ENCODE measurements around the gene COG2. TPM values are rescaled to one million over a fixed set of nuclear protein-coding genes. Genes with fewer than 3 reads are reported as not detected.
"Not testable (repeated sequence)": the region's sequence is repeated elsewhere in the genome, so short reads cannot be mapped to it uniquely, and the experiment has no call there.

The COG2 gene
- total RNA-seq, 1 donor from 2014 or later, result 8.4 TPM

DNA sequence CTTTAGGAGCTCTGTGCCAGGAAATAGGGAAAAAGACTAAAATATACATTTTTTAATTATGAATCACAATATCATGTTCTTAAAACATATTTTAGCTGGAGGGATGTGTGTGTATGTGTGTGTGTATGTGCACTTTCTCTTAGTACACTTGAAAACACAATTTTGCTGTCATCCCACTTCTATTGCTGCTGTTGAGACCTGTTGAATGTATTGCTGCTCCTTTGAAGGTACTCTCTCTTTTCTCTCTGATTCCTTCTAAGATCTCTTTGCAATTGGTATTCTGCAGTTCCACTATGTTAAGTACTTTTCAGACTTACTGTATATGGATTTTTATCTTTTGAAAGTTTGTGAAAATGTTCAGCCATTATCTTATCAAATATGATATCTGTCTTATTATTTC, 43.5 kb upstream of the COG2 start:
- DNase-seq (ENCODE audit: low spot score in 2 of 2), result no peak
- H3K4me1 ChIP-seq, result no peaks in the 10 kb centered on the region
- no peaks in the 10 kb centered on the region for H3K27me3 ChIP-seq
- TF ChIP-seq, protein P1, sequence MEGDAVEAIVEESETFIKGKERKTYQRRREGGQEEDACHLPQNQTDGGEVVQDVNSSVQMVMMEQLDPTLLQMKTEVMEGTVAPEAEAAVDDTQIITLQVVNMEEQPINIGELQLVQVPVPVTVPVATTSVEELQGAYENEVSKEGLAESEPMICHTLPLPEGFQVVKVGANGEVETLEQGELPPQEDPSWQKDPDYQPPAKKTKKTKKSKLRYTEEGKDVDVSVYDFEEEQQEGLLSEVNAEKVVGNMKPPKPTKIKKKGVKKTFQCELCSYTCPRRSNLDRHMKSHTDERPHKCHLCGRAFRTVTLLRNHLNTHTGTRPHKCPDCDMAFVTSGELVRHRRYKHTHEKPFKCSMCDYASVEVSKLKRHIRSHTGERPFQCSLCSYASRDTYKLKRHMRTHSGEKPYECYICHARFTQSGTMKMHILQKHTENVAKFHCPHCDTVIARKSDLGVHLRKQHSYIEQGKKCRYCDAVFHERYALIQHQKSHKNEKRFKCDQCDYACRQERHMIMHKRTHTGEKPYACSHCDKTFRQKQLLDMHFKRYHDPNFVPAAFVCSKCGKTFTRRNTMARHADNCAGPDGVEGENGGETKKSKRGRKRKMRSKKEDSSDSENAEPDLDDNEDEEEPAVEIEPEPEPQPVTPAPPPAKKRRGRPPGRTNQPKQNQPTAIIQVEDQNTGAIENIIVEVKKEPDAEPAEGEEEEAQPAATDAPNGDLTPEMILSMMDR (IDR thresholded peaks at IDR 0.05), result no peak
- H3K4me3 ChIP-seq, result no peak overlapping the region
- H3K9me3 ChIP-seq, result no peaks in the 10 kb centered on the region
- intact Hi-C loops (cut with DNase I), result no loop called here
- no peak overlapping the region for H3K27ac ChIP-seq
- H3K36me3 ChIP-seq, result no peaks in the 10 kb centered on the region

DNA sequence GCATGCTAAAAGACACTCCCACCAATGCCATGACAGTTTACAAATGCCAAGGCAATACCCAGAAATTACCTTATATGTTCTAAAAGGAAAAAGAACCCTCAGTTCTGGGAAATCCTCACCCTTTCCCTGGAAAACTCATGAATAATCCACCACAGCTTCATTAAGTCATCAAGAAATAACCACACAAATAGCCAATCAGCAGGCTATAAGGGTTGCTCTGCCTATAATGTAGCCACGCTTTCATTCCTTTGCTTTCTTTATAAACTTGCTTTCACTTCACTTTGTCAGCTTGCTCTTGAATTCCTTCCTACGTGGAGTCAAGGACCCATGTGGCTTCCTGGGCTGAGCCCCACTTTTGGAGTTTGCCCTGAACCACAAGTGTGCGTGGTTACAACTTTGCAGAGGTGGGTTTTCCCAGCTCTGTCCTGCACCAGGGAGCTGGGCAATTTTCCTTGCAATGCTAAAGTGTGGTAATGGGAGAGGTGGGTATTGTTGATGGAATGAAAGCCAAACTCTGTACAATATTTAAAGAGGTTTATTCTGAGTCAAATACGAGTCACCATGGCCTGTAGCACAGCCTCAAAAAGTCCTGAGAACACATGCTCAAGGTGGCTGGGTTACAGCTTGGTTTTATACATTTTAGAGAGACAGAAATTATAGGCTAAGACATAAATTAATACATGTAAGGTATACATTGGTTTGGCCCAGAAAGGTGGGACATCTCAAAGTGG, 42.2 kb upstream of the COG2 start:
- no peaks in the 10 kb centered on the region for H3K36me3 ChIP-seq
- H3K4me1 ChIP-seq, result no peaks in the 10 kb centered on the region
- intact Hi-C loops (cut with DNase I), result no loop called here
- TF ChIP-seq, protein P1 (IDR thresholded peaks at IDR 0.05), result no peak
- H3K27ac ChIP-seq, result no peak overlapping the region
- H3K9me3 ChIP-seq, result no peaks in the 10 kb centered on the region
- DNase-seq (ENCODE audit: low spot score in 2 of 2), result no peak
- H3K4me3 ChIP-seq, result no peak overlapping the region
- H3K27me3 ChIP-seq, result no peaks in the 10 kb centered on the region

DNA sequence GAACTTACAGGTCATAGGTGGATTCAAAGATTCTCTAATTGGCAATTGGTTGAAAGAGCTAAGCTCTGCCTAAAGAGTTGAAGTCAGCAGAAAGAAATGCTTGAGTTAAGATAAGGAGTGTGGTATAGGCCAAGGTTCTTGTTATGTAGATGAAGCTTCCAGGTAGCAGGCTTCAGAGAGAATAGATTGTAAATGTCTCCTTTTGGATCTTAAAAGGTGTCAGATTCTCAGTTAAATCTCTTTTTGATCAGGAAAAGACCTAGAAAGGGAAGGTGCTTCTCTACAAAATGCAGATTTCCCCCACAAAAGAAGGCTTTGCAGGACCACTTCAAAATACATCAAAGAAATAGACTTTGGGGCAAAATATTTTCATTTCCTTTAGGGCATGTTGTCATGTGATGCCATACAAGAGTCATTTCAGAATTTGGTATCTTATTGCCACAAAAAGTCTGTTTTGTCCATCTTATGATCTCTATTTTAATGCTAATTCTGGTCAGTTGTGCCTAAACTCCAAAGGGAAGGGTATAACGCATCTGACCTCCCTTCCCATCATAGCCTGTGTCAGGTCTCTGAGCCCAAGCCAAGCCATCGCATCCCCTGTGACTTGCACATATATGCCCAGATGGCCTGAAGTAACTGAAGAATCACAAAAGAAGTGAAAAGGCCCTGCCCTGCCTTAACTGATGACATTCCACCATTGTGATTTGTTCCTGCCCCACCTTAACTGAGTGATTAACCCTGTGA, 41.5 kb upstream of the COG2 start:
- H3K4me1 ChIP-seq; H3K9me3 ChIP-seq; H3K4me3 ChIP-seq; H3K27me3 ChIP-seq; H3K27ac ChIP-seq; DNase-seq (ENCODE audit: low spot score in 2 of 2); intact Hi-C loops (cut with DNase I); H3K36me3 ChIP-seq: not testable (repeated sequence)

DNA sequence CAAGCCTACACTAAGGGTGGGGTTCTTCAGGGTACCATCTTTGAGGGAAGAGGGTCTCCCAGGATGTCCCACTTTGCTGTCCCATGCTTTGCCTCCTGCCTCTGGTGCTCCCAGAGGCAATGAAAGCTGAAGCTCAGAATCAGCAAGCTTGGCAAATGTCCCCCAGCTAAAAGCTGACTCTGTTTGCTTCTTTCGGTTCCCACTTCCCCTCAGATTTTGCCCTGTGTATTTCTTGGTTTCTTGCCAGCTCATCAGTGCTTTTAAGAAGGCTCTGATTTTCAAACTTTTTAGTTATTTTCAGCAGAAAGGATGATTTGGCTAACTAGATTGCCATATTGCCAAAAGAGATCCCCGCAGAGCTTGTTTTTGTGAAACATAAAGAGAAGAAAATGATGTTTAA, 33.1 kb upstream of the COG2 start:
- Histone ChIP-seq H3K27me3 (no peaks in the 10 kb centered on the region), H3K9me3 (no peaks in the 10 kb centered on the region), H3K36me3 (no peaks in the 10 kb centered on the region), H3K4me3 (no peak overlapping the region), H3K4me1 (no peaks in the 10 kb centered on the region), H3K27ac (no peak overlapping the region)
- TF ChIP-seq, protein P1 (IDR thresholded peaks at IDR 0.05), result no peak
- no peak for DNase-seq (ENCODE audit: low spot score in 2 of 2)
- intact Hi-C loops (cut with DNase I), result no loop called here

DNA sequence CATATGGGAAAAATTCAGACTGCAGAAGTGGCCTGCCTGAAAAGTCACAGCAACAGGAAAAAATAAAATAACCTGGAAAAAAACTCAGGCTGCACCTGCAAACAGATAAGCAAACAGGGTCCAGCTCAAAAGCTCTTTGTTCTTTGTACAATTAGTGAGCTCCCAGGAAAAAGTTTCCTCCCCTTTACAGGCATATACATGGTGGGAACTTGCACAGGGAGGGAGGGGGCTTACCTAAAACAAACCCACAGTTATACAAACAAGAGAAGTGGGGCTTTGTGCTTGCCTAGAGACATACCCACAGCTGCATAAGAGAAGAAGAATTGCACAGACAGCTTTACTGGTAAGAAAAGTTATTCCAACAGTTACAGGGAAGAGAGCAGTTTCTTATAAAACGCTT, 31.7 kb upstream of the COG2 start:
- no peak overlapping the region for H3K4me3 ChIP-seq
- no peaks in the 10 kb centered on the region for H3K9me3 ChIP-seq
- no peak overlapping the region for H3K27ac ChIP-seq
- intact Hi-C loops (cut with DNase I), result no loop called here
- TF ChIP-seq, protein P1 (IDR thresholded peaks at IDR 0.05), result no peak
- no peaks in the 10 kb centered on the region for H3K27me3 ChIP-seq
- H3K36me3 ChIP-seq, result no peaks in the 10 kb centered on the region
- no peak for DNase-seq (ENCODE audit: low spot score in 2 of 2)
- no peaks in the 10 kb centered on the region for H3K4me1 ChIP-seq

DNA sequence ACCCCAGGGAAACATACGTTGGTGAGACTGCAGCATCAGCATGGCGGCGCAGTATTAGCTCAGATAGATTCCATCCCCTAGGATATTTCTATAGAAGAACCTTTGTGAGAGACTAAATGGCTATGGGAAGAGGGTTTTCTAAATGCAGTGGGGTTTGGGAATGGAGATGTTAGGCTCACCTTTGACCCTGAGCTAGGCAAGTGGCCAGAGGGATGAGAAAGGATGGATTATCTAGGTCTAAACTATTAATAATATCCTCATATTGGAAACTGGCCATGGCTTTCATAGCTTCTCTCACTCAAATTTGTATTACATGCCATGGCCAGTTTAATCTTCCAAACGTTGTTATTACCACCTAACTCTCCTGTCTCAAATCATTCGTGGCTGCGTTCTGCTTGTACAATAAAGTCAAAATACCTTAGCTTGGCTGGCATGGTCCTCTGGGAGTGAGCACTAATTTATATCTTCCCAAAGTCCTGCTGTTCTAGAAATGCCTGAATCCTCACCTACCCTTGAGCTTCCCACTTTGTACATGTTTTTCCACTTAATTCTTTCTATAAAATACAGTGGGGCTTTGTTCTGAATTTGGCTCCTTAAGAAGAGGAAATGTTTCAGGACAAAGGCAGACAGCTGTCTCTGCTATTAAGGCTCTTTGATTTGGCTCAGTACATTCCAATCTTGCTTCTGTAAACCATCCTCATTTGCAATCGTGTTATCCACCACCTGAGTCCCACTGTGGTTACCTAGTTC, 31.0 kb upstream of the COG2 start:
- intact Hi-C loops (cut with DNase I), result no loop called here
- H3K4me3 ChIP-seq, result no peak overlapping the region
- TF ChIP-seq, protein P1 (IDR thresholded peaks at IDR 0.05), result no peak
- H3K27ac ChIP-seq, result no peak overlapping the region
- H3K27me3 ChIP-seq, result no peaks in the 10 kb centered on the region
- no peaks in the 10 kb centered on the region for H3K9me3 ChIP-seq
- DNase-seq (ENCODE audit: low spot score in 2 of 2), result no peak
- no peaks in the 10 kb centered on the region for H3K4me1 ChIP-seq
- H3K36me3 ChIP-seq, result no peaks in the 10 kb centered on the region

Data from ascending aorta (tissue), 2 donors.